K562 (cell line): ENCODE results near the gene ZBTB48. TPM values are rescaled to one million over a fixed set of nuclear protein-coding genes. Genes with fewer than 3 reads are reported as not detected.

ENCODE experiments used
- BRF2 ChIP-seq: IDR thresholded peaks from 3 replicates; pipeline ENCODE4 v1.6.1; 2011; ENCODE audit warnings: borderline replicate concordance, mild to moderate bottlenecking; ENCODE audit not compliant: insufficient read length, insufficient read depth
- CBFA2T2 ChIP-seq: fragments of 450-650 bp; conservative IDR thresholded peaks from 2 replicates; pipeline ENCODE4 v1.6.1; 2017; ENCODE audit warnings: mild to moderate bottlenecking
- CBFA2T3 ChIP-seq: fragments of 450-650 bp; IDR thresholded peaks from 2 replicates; pipeline ENCODE4 v1.6.1; 2017
- CHAMP1 ChIP-seq: fragments of 450-650 bp; IDR thresholded peaks from 2 replicates; pipeline ENCODE4 v1.6.1; 2016; ENCODE audit warnings: mild to moderate bottlenecking
- CXXC5 ChIP-seq: fragments of 250-450 bp; sonication (Bioruptor Pico); IDR thresholded peaks from 2 replicates; pipeline ENCODE4 v1.8.0; 2022; ENCODE audit warnings: inconsistent platforms, mild to moderate bottlenecking, moderate library complexity
- ESRRB ChIP-seq: fragments of 250-450 bp; sonication (Bioruptor Pico); IDR thresholded peaks from 2 replicates; pipeline ENCODE4 v1.5.0; 2020; ENCODE audit warnings: mild to moderate bottlenecking, moderate library complexity, borderline replicate concordance
- EZH2 ChIP-seq: IDR thresholded peaks from 2 replicates; pipeline ENCODE4 v1.6.1; 2012; ENCODE audit warnings: low read depth, mild to moderate bottlenecking, inconsistent platforms, low read length, borderline replicate concordance
- FOXP1 ChIP-seq: sonication (generic); formaldehyde crosslinking; IDR thresholded peaks from 2 replicates; pipeline ENCODE4 v1.8.0; 2022; ENCODE audit warnings: mild to moderate bottlenecking, missing genetic modification reagents
- KLF13 ChIP-seq: fragments of 450-650 bp; IDR thresholded peaks from 2 replicates; pipeline ENCODE4 v1.6.1; 2016; ENCODE audit warnings: missing genetic modification characterization, low read depth, mild to moderate bottlenecking, missing compliant biosample characterization, moderate library complexity, borderline replicate concordance
- MYNN ChIP-seq, 2 experiments: sonication (generic); formaldehyde crosslinking in 1 of 2; IDR thresholded peaks; 2 replicates each; pipeline versions ENCODE4 v1.5.0 to v1.6.1; 2016 to 2020; ENCODE audit warnings: antibody characterized with exemption in 1 of 2, missing genetic modification reagents in 1 of 2
- NFIC ChIP-seq: fragments of 450-650 bp; IDR thresholded peaks from 2 replicates; pipeline ENCODE4 v1.6.1; 2017; ENCODE audit warnings: mild to moderate bottlenecking, inconsistent platforms
- PHB ChIP-seq: fragments of 250-450 bp; sonication (Bioruptor Pico); IDR thresholded peaks from 2 replicates; pipeline ENCODE4 v1.5.0; 2021
- PML ChIP-seq: IDR thresholded peaks from 2 replicates; pipeline ENCODE4 v1.6.1; 2012; ENCODE audit warnings: low read length, inconsistent platforms
- POLR2H ChIP-seq: IDR thresholded peaks from 2 replicates; pipeline ENCODE4 v1.6.1; 2016; ENCODE audit warnings: missing genetic modification characterization, low read depth, mild to moderate bottlenecking, control low read depth, missing compliant biosample characterization, moderate library complexity
- RBM14 ChIP-seq: fragments of 200-400 bp; formaldehyde crosslinking; IDR thresholded peaks from 2 replicates; pipeline ENCODE4 v1.6.1; 2018; ENCODE audit warnings: low read depth, mild to moderate bottlenecking, low read length, moderate library complexity, borderline replicate concordance; ENCODE audit not compliant: insufficient read depth
- SMARCE1 ChIP-seq: fragments of 450-650 bp; IDR thresholded peaks from 2 replicates; pipeline ENCODE4 v1.7.1; 2016; ENCODE audit warnings: mild to moderate bottlenecking
- SPI1 ChIP-seq: IDR thresholded peaks from 2 replicates; pipeline ENCODE4 v1.6.1; 2011; ENCODE audit warnings: low read depth, low read length, control low read depth, borderline replicate concordance
- TAF9B ChIP-seq: fragments of 450-650 bp; IDR thresholded peaks from 2 replicates; pipeline ENCODE4 v1.6.1; 2018; ENCODE audit warnings: mild to moderate bottlenecking; ENCODE audit not compliant: partially characterized antibody
- TAL1 ChIP-seq: fragments of 450-650 bp; IDR thresholded peaks from 2 replicates; pipeline ENCODE4 v1.6.1; 2016; ENCODE audit warnings: mild to moderate bottlenecking
- TBL1XR1 ChIP-seq, 2 experiments: IDR thresholded peaks; 2 replicates each; pipeline ENCODE4 v1.6.1; 2012; ENCODE audit warnings: improper control_type of control experiment in 2 of 2, low read length in 2 of 2, mild to moderate bottlenecking in 1 of 2
- ZC3H8 ChIP-seq: fragments of 450-650 bp; IDR thresholded peaks from 2 replicates; pipeline ENCODE4 v1.6.1; 2017
- ZFX ChIP-seq: sonication (generic); formaldehyde crosslinking; IDR thresholded peaks from 2 replicates; pipeline ENCODE4 v1.8.0; 2022; ENCODE audit warnings: mild to moderate bottlenecking, missing genetic modification reagents, moderate library complexity
- polyA plus RNA-seq, 8 experiments: library from polyadenylated mRNA; depleted of rRNA in 4 of 8; stranded (reverse) in 5 of 8; unstranded in 3 of 8; fragments of >200 nt; fragmentation: Nextera tagmentation in 2 of 8; fragmentation: Illumina TruSeq in 1 of 8; extraction: Ambion mirVana in 2 of 8; extraction: Trizol in 1 of 8; gene quantifications; 2 replicates each; pipeline versions ENCODE4 v1.2.1 to v1.2.3, GENCODE V29; 2011 to 2014; ENCODE audit warnings: inconsistent platforms in 1 of 8, missing spikeins in 1 of 8
- total RNA-seq, 7 experiments: library from RNA; depleted of rRNA in 6 of 7; stranded (reverse); fragments of >200 nt in 6 of 7; fragmentation: Illumina TruSeq in 2 of 7; extraction: Trizol in 2 of 7; gene quantifications; 2 replicates each; pipeline versions ENCODE4 v1.2.1 to v1.2.3, GENCODE V29; 2011 to 2021; ENCODE audit warnings: low replicate concordance in 1 of 7
- TF ChIP-seq, protein P1 (sequence below): fragments of 250-450 bp; sonication (Bioruptor Pico); IDR thresholded peaks from 2 replicates; pipeline ENCODE4 v1.6.1; 2021; ENCODE audit warnings: mild to moderate bottlenecking
- TF ChIP-seq, protein P2 (sequence below): sonication (generic); formaldehyde crosslinking; IDR thresholded peaks from 2 replicates; pipeline ENCODE4 v1.8.0; 2022; ENCODE audit warnings: mild to moderate bottlenecking, low read depth, missing genetic modification reagents

Gene ZBTB48
- total and polyA plus RNA-seq, 9 of the 15 experiments (the other 6 are each of a cell fraction or from before 2014, with no cell fraction given): 1.9 to 66.9 (median 29.5) TPM

- TF ChIP-seq NFIC (peak; percentile 77), CHAMP1 (no peak), BRF2 (no peak), KLF13 (peak; percentile 86), SMARCE1 (peak; percentile 64; the same call in 1 of the 2 replicates), TBL1XR1 (IDR thresholded peaks at IDR 0.05; ENCODE audit: low read length in 2 of 2) (peak in 1 of 2 experiments; percentile 55; a peak in 2 of 4 replicates), FOXP1 (CRISPR knock-in tag) (peak; percentile 89; the same call in 1 of the 2 replicates), POLR2H (tag) (peak; percentile 62), CBFA2T3 (no peak), CBFA2T2 (peak; percentile 60), PML (peak; percentile 10; the same call in 1 of the 2 replicates), MYNN (IDR thresholded peaks at IDR 0.05) (no peak), MYNN (CRISPR knock-in tag; IDR thresholded peaks at IDR 0.05) (no peak), RBM14 (0 out of 2 replicates have a peak, but pooled peaks have one; percentile 57), ESRRB (no peak), SPI1 (0 out of 2 replicates have a peak, but pooled peaks have one; percentile 0), TAF9B (no peak), ZC3H8 (no peak), EZH2 (no peak), PHB (CRISPR knock-in tag) (no peak; the same call in 1 of the 2 replicates), CXXC5 (peak; percentile 39), ZFX (CRISPR knock-in tag) (no peak), TAL1 (no peak)
- TF ChIP-seq, protein P1, sequence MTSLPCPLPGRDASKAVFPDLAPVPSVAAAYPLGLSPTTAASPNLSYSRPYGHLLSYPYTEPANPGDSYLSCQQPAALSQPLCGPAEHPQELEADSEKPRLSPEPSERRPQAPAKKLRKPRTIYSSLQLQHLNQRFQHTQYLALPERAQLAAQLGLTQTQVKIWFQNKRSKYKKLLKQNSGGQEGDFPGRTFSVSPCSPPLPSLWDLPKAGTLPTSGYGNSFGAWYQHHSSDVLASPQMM (CRISPR knock-in tag): no peak
- TF ChIP-seq, protein P2, sequence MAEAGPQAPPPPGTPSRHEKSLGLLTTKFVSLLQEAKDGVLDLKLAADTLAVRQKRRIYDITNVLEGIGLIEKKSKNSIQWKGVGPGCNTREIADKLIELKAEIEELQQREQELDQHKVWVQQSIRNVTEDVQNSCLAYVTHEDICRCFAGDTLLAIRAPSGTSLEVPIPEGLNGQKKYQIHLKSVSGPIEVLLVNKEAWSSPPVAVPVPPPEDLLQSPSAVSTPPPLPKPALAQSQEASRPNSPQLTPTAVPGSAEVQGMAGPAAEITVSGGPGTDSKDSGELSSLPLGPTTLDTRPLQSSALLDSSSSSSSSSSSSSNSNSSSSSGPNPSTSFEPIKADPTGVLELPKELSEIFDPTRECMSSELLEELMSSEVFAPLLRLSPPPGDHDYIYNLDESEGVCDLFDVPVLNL: 0 out of 2 replicates have a peak, but pooled peaks have one; percentile 28
Observed at GRCh38 chr1:6601049-6601922, 21.5 kb downstream of the ZBTB48 start (continued).
